Left cardiac atrium (tissue), 4 donors: ENCODE data around the gene RAB33B. TPM values are rescaled to one million over a fixed set of nuclear protein-coding genes. Genes with fewer than 3 reads are reported as not detected.
A peak's percentile ranks its signal among the peaks of the same experiment; 100 is the strongest.
"Not testable (repeated sequence)": the region's sequence is repeated elsewhere in the genome, so short reads cannot be mapped to it uniquely, and the experiment has no call there.

ENCODE experiments used
- ATAC-seq, 2 donors: fragments of 200-7000 bp; cut with Tn5 transposase; one replicate each; pipeline ENCODE4 v1.9.1; 2020; ENCODE audit warnings: mild to moderate bottlenecking in 2 of 2, moderate library complexity in 2 of 2
- DNase-seq: peaks from one replicate; pipeline ENCODE4 v3.0.0-alpha.2; 2020
- intact Hi-C, 2 donors: fragments of 100-400 bp; cut with DNase I; formaldehyde crosslinking; loops; one replicate each; pipeline versions ENCODE4 v1.14.1 to v1.15.1; 2022 to 2023
- total RNA-seq, 2 donors: library from RNA; stranded (reverse); fragmentation: NEBNext Ultra II Directional; extraction: Animal tissue kit (Norgen Biotek cat#: 25700); gene quantifications; one replicate each; pipeline ENCODE4 v1.2.1, GENCODE V29; 2021
- donor health status: DM: no; HTN: yes; CAD: no.
- donor health status: DM: no; HTN: yes; CAD: no; lungs with severe emphysema.
- donor health status: DM: yes; HTN: yes; CAD: no.
- donor health status: Dilated cardiomyopathy.

The RAB33B gene
- total RNA-seq, 2 donors from 2014 or later = 6.3 to 6.6 TPM

DNA sequence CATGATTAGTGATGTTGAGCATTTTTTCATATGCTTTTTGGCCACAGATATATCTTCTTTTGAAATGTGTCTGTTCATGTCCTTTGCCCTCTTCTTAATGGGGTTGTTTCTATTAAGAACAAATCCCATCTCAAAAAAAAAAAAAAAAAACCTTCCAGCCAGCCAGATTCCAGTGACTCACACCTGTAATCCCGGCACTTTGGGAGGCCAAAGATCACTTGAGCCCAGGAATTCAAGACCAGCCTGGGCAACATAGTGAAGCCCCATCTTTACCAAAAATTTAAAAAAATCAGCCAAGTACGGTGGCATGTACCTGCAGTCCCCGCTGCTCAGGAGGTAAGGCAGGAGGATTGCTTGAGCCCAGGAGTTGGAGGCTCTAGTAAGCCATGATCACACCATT lies 5.1 kb downstream of the RAB33B start:
- intact Hi-C loops = no loop called here
- ATAC-seq (no peak), DNase-seq (no peak)

- intact Hi-C loops = no loop called here
- DNase-seq = no peak
- no peak for ATAC-seq
Measured at GRCh38 chr4:139460565-139460964, 6.6 kb downstream of the RAB33B start.

GRCh38 chr4:139461022-139461628 lies 7.2 kb downstream of the RAB33B start:
- intact Hi-C loops = no loop called here
- ATAC-seq (no peak), DNase-seq (no peak)

- DNase-seq, intact Hi-C loops, ATAC-seq: not testable (repeated sequence)
Measured at GRCh38 chr4:139464512-139464911, 10.6 kb downstream of the RAB33B start.

- intact Hi-C loops = no loop called here
- ATAC-seq = no peak
- no peak for DNase-seq
Measured at GRCh38 chr4:139465922-139466321, 12.0 kb downstream of the RAB33B start.

DNA sequence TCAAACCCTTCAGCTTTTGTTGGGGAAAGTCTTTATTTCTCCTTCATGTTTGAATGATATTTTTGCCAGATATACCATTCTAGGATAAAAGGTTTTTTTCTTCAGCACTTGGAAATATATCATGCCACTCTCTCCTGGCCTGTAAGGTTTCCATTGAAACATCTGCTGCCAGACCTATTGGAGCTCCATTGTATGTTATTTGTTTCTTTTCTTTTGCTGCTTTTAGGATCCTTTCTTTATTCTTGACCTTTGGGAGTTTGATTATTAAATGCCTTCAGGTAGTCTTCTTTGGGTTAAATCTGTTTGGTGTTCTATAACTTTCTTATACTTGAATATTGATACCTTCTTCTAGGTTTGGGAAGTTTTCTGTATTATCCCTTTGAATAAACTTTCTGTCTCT lies 14.8 kb downstream of the RAB33B start:
- ATAC-seq, intact Hi-C loops, DNase-seq: not testable (repeated sequence)

DNA sequence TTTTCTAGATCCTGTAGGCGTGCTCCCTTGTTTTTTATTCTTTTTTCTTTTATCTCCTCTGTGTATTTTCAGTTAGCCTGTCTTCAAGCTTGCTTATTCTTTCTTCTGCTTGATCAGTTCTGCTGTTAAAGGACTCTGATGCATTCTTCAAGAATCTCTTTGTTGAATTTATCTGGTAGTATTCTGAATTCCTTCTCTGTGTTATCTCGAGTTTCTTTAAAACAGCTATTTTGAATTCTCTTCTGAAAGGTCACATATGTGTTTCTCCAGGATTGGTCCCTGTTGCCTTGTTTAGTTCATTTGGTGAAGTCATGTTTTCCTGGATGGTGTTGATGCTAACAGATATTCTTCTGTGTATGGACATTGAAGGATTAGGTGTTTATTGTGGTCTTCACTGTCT lies 15.3 kb downstream of the RAB33B start:
- DNase-seq (no peak), ATAC-seq (no peak)
- intact Hi-C loops = no loop called here

GRCh38 chr4:139469869-139470268 lies 15.9 kb downstream of the RAB33B start:
- no peak for DNase-seq
- intact Hi-C loops = no loop called here
- peak in 1 of 2 donors; percentile 18 for ATAC-seq

DNA sequence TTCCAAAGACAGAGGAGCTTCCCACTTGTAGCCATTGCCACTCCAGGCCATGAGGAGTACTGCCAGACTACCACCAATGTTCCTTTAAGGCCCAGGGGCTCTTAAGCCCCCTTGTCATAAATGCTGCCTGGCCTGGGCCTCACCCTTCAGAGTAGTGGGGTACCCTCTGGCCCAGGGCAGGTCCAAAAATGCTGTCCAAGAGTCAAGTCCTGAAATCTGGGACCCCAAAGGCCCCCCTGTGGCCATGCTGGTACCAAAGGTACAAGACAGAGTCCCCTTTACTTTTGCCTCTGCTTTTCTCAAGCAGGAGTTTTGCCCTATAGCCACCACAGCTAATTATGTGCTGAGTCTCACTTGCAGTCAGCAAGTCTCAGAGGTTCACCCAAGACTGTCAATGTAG lies 16.4 kb downstream of the RAB33B start:
- ATAC-seq = peak in 1 of 2 donors; percentile 15
- no peak for DNase-seq
- intact Hi-C loops = no loop called here

DNA sequence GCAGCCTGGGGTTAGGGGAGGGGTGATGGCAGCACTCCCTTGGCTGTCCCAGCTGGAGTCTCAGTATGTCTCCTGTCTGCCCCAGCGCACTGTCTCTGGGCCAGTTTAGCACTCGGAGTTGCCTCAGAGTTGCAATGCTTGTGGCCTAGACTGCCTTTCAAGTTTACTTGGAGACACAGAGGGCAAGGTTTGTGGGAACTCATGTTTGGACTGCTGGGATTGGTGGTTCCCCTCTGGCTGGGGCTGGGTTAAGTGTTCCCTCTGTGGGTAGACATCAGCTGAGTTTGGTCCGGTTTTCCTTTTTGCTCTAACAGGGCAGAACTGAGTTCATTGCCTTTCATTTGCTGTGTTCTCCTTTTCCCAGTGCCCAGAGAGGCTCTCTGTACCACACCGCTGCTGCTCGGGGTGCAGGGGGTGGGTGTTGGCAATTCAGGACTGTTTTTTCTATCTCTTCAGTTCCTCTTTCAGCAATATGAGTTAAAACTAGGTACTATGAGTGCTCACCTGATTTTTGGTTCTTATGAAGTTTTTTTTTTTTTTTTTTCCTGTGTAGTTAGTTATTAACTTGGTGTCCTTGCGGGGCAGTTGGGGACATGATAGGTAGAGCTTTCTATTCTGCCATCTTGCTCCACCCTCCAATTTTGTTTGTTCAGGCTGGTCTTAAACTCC lies 17.2 kb downstream of the RAB33B start:
- ATAC-seq (no peak), DNase-seq (no peak)
- intact Hi-C loops = no loop called here

DNA sequence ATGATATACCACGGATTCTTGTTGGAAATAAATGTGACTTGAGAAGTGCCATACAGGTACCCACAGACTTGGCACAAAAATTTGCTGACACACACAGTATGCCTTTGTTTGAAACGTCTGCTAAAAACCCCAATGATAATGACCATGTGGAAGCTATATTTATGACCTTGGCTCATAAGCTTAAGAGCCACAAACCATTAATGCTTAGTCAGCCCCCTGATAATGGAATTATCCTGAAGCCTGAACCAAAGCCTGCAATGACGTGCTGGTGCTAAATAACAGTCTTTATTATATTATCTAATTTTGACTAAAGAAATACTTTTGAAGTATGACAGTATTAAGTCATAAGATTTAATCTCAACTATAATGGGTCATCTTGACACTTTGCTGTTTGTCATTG lies 18.9 kb downstream of the RAB33B start:
- no peak for ATAC-seq
- intact Hi-C loops = no loop called here
- no peak for DNase-seq

GRCh38 chr4:139476363-139476762 lies 22.4 kb downstream of the RAB33B start:
- ATAC-seq (no peak), DNase-seq (no peak)
- intact Hi-C loops = no loop called here

GRCh38 chr4:139481465-139481864 lies 27.5 kb downstream of the RAB33B start:
- ATAC-seq (peak in 1 of 2 donors; percentile 82), DNase-seq (no peak)
- intact Hi-C loops = no loop called here

- intact Hi-C loops = no loop called here
- no peak for ATAC-seq
- no peak for DNase-seq
Measured at GRCh38 chr4:139483000-139483399, 29.1 kb downstream of the RAB33B start.

GRCh38 chr4:139484783-139485311 lies 30.9 kb downstream of the RAB33B start:
- ATAC-seq (no peak), DNase-seq (no peak)
- intact Hi-C loops = no loop called here

GRCh38 chr4:139488442-139488841 lies 34.5 kb downstream of the RAB33B start:
- DNase-seq (no peak), ATAC-seq (no peak)
- intact Hi-C loops = no loop called here

GRCh38 chr4:139489638-139490037 lies 35.7 kb downstream of the RAB33B start:
- ATAC-seq = no peak
- intact Hi-C loops = no loop called here
- DNase-seq = no peak

DNA sequence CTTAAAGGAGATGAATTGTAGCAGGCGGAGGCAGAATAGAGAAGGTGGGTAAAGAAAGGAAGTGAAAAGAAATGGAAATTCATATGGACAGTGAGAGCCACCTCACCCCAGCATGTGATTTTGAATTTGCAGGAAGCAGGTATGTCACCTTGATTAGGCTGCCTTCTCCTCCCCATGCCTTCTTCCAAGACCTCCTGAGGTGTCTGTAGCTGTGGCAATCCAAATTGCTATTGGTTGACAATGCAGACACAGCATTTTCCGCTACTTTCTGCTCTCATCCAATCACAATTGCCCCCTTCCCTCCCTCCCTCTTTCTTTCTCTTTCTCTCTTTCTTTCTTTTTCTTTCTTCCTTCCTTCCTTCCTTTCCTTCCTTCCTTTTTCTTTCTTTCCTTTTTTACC lies 38.5 kb downstream of the RAB33B start:
- DNase-seq (no peak), ATAC-seq (no peak)
- intact Hi-C loops = no loop called here

- no peak for DNase-seq
- intact Hi-C loops = no loop called here
- ATAC-seq = no peak
Measured at GRCh38 chr4:139493176-139493575, 39.3 kb downstream of the RAB33B start.

DNA sequence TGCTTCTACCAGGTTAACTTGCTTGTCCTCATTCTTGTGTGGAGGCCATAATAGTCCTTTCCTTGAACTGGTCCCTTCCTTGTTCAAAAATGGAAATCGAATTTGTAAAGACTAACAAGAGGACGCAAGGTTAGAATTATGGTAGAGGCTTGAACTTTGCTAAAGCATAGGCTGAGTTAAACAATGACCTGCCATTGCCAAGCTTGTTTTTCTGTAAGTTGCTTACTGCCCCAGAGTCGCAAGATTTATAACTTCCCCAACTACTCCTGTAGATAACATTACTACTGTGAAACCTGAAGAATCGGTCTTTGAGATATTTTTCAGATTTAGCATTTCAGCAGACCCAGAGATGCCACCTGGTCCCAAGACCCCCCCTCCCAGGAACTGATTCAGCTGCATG lies 45.3 kb downstream of the RAB33B start:
- ATAC-seq = no peak
- intact Hi-C loops = no loop called here

GRCh38 chr4:139501117-139501516 lies 47.2 kb downstream of the RAB33B start:
- no peak for ATAC-seq
- intact Hi-C loops = loop anchor here in 1 of 2 donors (10.0 kb wide), 1 partner anchor 134 kb away; no protein-coding TSS in a partner anchor
- DNase-seq = no peak

More for the DNA sequence above, 45.3 kb downstream of the RAB33B start:
- no peak for DNase-seq
